H1 (cell line): ENCODE results near the gene SUMF1.

ENCODE experiments used
- EGR1 ChIP-seq: IDR thresholded peaks from 2 replicates; pipeline ENCODE4 v1.6.1; 2011; ENCODE audit warnings: low read depth, low read length, borderline replicate concordance
- EP300 ChIP-seq, 2 experiments: IDR thresholded peaks; 1 replicate in 1 of 2; 2 replicates in 1 of 2; pipeline ENCODE4 v1.6.1; 2011 to 2012; ENCODE audit warnings: low read depth in 2 of 2, low read length in 2 of 2, mild to moderate bottlenecking in 2 of 2, borderline replicate concordance in 1 of 2, inconsistent platforms in 1 of 2, moderate library complexity in 1 of 2
- EZH2 ChIP-seq: fragments of 200-600 bp; sonication (generic); IDR thresholded peaks from 2 replicates; pipeline ENCODE4 v1.7.1; 2012; ENCODE audit warnings: low read depth, mild to moderate bottlenecking, moderate library complexity, low read length, inconsistent platforms; ENCODE audit not compliant: severe bottlenecking
- JUN ChIP-seq: IDR thresholded peaks from 2 replicates; pipeline ENCODE4 v1.6.1; 2011; ENCODE audit warnings: low read depth, mild to moderate bottlenecking, improper control_type of control experiment, low read length
- KDM5A ChIP-seq: fragments of 200-600 bp; IDR thresholded peaks from 2 replicates; pipeline ENCODE4 v1.7.1; 2012; ENCODE audit warnings: mild to moderate bottlenecking, low read length, inconsistent platforms, mixed read lengths
- POLR2A ChIP-seq, 2 experiments: IDR thresholded peaks; 1 replicate in 1 of 2; 2 replicates in 1 of 2; pipeline ENCODE4 v1.6.1; 2011; ENCODE audit warnings: low read depth in 2 of 2, low read length in 2 of 2, mild to moderate bottlenecking in 2 of 2; ENCODE audit errors: control extremely low read depth in 1 of 2
- SIN3A ChIP-seq, 2 experiments: IDR thresholded peaks in 1 of 2; conservative IDR thresholded peaks in 1 of 2; 2 replicates each; pipeline ENCODE4 v1.6.1; 2011 to 2012; ENCODE audit warnings: low read length in 2 of 2, improper control_type of control experiment in 1 of 2, low read depth in 1 of 2, mild to moderate bottlenecking in 1 of 2
- TF ChIP-seq, protein P1 (sequence below), 3 experiments: IDR thresholded peaks; 1 replicate in 2 of 3; 2 replicates in 1 of 3; pipeline versions ENCODE4 v1.5.1 to v1.6.1; 2011; ENCODE audit warnings: low read length in 3 of 3, mild to moderate bottlenecking in 3 of 3, inconsistent platforms in 2 of 3, low read depth in 1 of 3, moderate library complexity in 1 of 3; ENCODE audit not compliant: insufficient read depth in 1 of 3; ENCODE audit errors: control extremely low read depth in 1 of 3
- TF ChIP-seq, protein P2 (sequence below): IDR thresholded peaks from 2 replicates; pipeline ENCODE4 v1.6.1; 2011; ENCODE audit warnings: low read length, improper control_type of control experiment
- TF ChIP-seq, protein P3 (sequence below): IDR thresholded peaks from 2 replicates; pipeline ENCODE4 v1.6.1; 2011; ENCODE audit warnings: low read depth, mild to moderate bottlenecking, low read length; ENCODE audit not compliant: insufficient read depth

GRCh38 chr3:4396542-4396941 is 70.5 kb downstream of the SUMF1 start:
- TF ChIP-seq, protein P1, sequence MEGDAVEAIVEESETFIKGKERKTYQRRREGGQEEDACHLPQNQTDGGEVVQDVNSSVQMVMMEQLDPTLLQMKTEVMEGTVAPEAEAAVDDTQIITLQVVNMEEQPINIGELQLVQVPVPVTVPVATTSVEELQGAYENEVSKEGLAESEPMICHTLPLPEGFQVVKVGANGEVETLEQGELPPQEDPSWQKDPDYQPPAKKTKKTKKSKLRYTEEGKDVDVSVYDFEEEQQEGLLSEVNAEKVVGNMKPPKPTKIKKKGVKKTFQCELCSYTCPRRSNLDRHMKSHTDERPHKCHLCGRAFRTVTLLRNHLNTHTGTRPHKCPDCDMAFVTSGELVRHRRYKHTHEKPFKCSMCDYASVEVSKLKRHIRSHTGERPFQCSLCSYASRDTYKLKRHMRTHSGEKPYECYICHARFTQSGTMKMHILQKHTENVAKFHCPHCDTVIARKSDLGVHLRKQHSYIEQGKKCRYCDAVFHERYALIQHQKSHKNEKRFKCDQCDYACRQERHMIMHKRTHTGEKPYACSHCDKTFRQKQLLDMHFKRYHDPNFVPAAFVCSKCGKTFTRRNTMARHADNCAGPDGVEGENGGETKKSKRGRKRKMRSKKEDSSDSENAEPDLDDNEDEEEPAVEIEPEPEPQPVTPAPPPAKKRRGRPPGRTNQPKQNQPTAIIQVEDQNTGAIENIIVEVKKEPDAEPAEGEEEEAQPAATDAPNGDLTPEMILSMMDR (IDR thresholded peaks at IDR 0.05; ENCODE audit: control extremely low read depth in 1 of 3, insufficient read depth in 1 of 3, low read depth in 1 of 3, low read length in 3 of 3) = no peak
- TF ChIP-seq POLR2A (IDR thresholded peaks at IDR 0.05; ENCODE audit: control extremely low read depth in 1 of 2, low read depth in 2 of 2, low read length in 2 of 2) (no peak), EZH2 (no peak), KDM5A (no peak), SIN3A (conservative IDR thresholded peaks at IDR 0.05 in 1 of 2, IDR thresholded peaks at IDR 0.05 in 1 of 2; ENCODE audit: low read depth in 1 of 2, low read length in 2 of 2) (no peak), EGR1 (no peak), EP300 (IDR thresholded peaks at IDR 0.05; ENCODE audit: borderline replicate concordance in 1 of 2, low read depth in 2 of 2, low read length in 2 of 2) (no peak), JUN (no peak)
- TF ChIP-seq, protein P2, sequence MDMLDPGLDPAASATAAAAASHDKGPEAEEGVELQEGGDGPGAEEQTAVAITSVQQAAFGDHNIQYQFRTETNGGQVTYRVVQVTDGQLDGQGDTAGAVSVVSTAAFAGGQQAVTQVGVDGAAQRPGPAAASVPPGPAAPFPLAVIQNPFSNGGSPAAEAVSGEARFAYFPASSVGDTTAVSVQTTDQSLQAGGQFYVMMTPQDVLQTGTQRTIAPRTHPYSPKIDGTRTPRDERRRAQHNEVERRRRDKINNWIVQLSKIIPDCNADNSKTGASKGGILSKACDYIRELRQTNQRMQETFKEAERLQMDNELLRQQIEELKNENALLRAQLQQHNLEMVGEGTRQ = no peak
- TF ChIP-seq, protein P3, sequence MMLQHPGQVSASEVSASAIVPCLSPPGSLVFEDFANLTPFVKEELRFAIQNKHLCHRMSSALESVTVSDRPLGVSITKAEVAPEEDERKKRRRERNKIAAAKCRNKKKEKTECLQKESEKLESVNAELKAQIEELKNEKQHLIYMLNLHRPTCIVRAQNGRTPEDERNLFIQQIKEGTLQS = no peak
